SH-SY5Y (cell line): Measurements from ENCODE around the gene NPRL2.

ENCODE experiments used
- GATA2 ChIP-seq: IDR thresholded peaks from 2 replicates; pipeline ENCODE4 v1.6.1; 2011; ENCODE audit warnings: mild to moderate bottlenecking, low read depth, low read length
- GATA3 ChIP-seq: IDR thresholded peaks from 2 replicates; pipeline ENCODE4 v1.6.1; 2011; ENCODE audit warnings: low read depth, mild to moderate bottlenecking, low read length, moderate library complexity

NPRL2 gene

GRCh38 chr3:50380405-50381085, 30.0 kb upstream of the NPRL2 start:
- TF ChIP-seq GATA2: peak; percentile 97
- no peak for TF ChIP-seq GATA3

- TF ChIP-seq GATA3: no peak
- TF ChIP-seq GATA2: no peak
Observed at GRCh38 chr3:50378757-50379156, 28.2 kb upstream of the NPRL2 start.

- TF ChIP-seq GATA2: no peak
- TF ChIP-seq GATA3: no peak
Observed at GRCh38 chr3:50378024-50378423, 27.4 kb upstream of the NPRL2 start.

GRCh38 chr3:50375258-50375931, 24.8 kb upstream of the NPRL2 start:
- TF ChIP-seq GATA2: no peak
- TF ChIP-seq GATA3: no peak

GRCh38 chr3:50374363-50375257, 24.0 kb upstream of the NPRL2 start:
- no peak for TF ChIP-seq GATA2
- no peak for TF ChIP-seq GATA3

- no peak for TF ChIP-seq GATA3
- no peak for TF ChIP-seq GATA2
Observed at GRCh38 chr3:50373146-50374051, 22.8 kb upstream of the NPRL2 start.

GRCh38 chr3:50372349-50372748, 21.8 kb upstream of the NPRL2 start:
- TF ChIP-seq GATA3 (no peak), GATA2 (no peak)

GRCh38 chr3:50371133-50371685, 20.6 kb upstream of the NPRL2 start:
- TF ChIP-seq GATA3 (no peak), GATA2 (no peak)

- no peak for TF ChIP-seq GATA2
- TF ChIP-seq GATA3: no peak
Observed at GRCh38 chr3:50370594-50370993, 20.0 kb upstream of the NPRL2 start.

GRCh38 chr3:50369012-50369670, 18.6 kb upstream of the NPRL2 start:
- TF ChIP-seq GATA3 (no peak), GATA2 (no peak)

- TF ChIP-seq GATA3 (no peak), GATA2 (no peak)
Observed at GRCh38 chr3:50365842-50366220, 15.3 kb upstream of the NPRL2 start.

GRCh38 chr3:50365080-50365841, 14.7 kb upstream of the NPRL2 start:
- TF ChIP-seq GATA3: no peak
- TF ChIP-seq GATA2: no peak

GRCh38 chr3:50364573-50365079, 14.1 kb upstream of the NPRL2 start:
- TF ChIP-seq GATA2 (no peak), GATA3 (no peak)
